Stimulated activated CD4-positive, alpha-beta T cell treated with anti-CD3 and anti-CD28 coated beads, Interleukin-1b, Interleukin-23, amount 100 ng/mL, for 24 hours (primary cell): ENCODE results near the gene C4B.

ENCODE experiments used
- DNase-seq, 4 experiments: peaks; one replicate each; pipeline ENCODE4 v3.0.0-alpha.2; 2020; ENCODE audit warnings: low read depth in 4 of 4, low spot score in 1 of 4

The C4B gene

DNA sequence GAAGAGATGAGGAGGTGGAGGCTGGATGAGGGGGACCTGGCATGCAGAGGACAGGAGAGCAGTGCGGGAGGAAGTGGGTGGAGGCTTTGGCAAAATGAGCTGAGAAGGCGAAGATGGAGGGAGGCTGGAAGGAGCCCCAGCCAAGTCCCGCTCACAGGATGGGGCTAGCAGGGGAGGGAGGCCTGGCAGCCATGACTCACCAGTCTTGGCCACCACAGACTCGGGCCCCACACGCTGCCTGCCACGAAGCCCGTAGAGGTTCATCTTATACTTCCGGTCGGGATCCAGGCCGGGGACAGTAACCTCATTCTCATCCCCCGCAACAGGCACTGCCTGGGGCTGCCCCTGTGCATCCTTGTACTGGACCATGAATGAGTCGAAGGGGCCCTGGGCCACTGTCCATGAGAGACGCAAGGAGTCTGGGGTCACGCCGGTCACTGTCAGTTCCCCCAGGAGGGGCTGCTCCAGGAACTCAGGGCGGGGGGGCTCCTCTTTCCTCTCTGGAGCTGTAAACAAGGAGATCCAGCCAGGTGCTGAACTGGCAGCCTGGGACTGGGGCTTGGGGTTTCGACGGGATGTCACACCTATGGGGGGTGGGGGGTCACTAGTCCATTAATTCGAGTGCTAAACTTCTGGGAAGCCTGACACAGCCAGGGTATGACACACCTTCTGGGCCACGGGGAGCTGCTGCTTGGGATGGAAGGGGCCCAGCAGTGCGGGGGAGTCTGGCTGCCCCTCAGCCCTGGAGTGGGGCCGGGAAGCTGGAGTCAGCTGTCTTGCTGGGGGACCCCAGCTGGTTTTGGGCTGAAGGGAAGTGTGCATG is 66.8 kb downstream of the C4B start:
- no peak for DNase-seq

DNA sequence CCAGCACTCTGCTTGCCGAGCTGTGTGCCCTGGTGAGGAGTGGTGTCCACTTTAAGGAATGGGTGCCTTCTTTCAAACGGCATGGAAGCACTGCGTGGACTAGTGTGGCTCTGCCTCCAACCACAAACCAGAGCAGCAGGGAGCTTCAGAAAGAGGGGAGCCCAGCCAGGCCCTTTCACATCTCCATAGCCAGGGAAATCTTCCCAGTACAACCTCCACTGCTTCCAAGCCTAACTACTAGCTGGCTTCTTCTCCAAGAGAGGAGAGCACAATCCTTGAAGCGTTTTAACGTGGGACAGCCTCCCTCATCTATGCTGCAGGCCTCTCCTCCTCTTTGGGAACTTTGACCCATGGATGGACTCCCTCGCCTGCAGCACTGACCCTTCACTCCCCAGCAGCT is 67.9 kb downstream of the C4B start:
- DNase-seq = no peak

DNA sequence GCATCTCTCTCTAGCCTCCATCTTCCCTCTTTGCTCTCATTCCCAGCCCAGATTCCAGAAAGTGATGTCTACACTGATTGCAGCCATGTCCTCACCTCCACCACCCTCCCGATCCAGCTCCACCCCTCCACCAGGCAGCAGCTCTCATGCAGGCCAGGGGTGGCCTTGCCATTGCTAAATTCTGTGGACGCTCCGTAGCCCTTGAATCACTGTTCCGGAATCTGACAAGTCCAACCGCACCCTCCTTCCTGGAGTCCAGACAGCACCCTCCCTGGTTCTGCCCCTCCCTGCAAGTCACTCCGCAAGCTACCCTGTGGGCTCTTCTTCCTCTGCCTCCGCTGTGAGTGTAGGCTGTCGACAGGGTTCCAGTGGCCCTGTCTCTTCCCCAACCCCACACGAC is 68.3 kb downstream of the C4B start:
- DNase-seq = no peak

DNA sequence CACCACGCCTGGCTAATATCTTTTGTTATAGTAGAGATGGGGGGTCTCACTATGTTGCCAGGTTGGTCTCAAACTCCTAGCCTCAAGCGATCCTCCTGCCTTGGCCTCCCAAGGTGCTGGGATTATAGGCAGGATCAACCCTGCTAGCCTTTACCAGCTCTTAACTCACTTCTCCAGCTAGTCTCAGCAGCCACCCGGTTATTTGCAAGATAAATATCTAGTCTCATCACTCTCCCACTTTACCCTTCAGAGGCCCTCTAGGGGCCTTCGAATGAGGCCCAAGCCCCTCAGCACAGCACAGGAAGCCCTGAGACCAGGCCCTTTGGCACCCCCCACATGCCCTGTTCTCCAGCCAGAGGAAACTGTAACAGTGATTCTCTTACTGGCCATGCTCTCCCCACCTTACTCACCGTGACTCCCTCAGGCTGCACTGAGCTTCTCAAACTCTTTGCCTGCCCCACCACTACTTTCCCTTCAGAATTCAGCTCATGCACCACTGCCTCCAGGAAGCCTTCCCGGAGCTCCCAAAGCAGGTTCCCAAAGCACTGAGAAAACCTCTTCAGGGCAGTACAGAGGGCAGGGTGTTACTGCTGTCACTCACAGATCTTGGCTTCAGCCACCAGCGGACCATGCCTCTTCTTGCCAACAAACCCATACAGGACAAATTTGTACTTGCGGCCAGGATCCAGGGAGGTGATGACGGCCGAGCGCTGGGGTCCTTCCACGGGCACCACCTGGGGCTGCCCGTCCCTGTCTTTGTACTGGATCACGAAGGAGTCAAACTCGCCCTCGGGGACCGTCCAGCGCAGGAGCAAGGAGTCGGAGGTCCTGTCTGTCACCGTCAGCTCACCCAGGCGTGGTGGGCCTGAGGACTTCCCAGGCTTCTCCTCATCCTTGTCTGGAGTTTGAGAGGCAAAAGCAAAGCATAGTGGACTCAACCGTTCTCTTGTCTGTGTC is 69.5 kb downstream of the C4B start:
- DNase-seq = no peak

DNA sequence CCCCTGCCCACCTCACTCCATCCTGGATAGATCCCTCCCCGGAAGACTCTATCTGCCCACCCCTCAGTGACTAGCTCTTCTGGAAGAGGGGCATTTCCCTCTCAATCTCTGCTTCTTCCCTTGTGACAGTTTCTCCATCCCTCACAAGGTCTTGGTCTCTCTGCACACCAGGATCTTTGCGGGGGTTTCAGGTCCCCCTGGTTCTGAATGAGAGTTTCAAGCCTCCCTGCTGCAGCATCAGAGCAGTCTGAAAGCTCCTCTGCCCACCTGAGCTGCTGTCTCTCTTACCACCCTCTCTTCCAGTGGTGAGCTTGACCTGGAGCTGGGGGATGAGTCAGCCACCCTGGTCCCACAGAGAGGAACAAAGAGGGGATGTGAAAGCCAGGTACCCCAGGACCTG is 70.2 kb downstream of the C4B start:
- no peak for DNase-seq
